ENCODE measurements around the gene ARFRP1. TPM values are rescaled to one million over a fixed set of nuclear protein-coding genes. Genes with fewer than 3 reads are reported as not detected.

ARFRP1 gene
- total and polyA plus RNA-seq, 4 donors, result 29.8 to 56.0 (median 47.4) TPM

DNA sequence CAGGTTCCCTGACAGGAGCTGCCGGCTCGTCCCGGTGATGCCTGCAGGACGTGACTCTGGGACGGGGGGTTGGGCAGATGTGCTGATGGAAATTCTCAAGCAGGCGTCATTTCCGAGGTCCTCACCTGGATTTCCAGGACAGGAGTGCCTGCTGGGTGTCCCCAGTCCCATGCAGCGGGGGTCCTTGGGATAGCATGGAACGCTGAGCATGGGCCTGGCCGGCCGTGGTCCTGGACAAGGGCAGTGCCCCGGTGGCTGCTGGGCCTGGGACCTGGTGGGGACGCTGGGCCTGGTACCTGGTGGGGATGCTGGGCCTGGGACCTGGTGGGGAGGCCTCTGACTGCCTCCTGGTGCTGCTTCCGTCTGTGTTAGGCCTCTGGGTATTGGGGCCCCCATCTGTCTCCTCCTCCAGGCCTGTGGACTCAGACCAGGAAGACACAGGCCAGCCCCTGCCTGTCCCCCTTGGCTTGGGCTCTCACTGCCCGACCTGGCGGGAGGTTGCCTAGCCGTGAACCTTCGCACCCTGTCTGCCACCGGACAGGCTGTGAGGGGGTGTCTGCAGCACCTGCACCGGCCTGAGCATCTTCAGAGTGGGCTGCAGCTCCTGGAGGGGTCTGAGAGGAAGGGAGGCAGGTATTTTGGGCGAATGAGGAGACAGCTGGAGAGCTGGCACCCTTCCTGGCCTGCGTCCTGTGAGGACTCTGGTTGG lies 43.5 kb downstream of the ARFRP1 start:
- TF ChIP-seq CTCF (IDR thresholded peaks at IDR 0.05; ENCODE audit: control extremely low read depth, extremely low read depth), result no peak
- no peak for ATAC-seq (ENCODE audit: insufficient read depth, low FRiP score)
- Histone ChIP-seq H3K27me3 (ENCODE audit: control insufficient read depth in 3 of 3, insufficient read depth in 3 of 3, low read length in 2 of 3) (no peaks in the 10 kb centered on the region), H3K9me3 (ENCODE audit: control insufficient read depth in 4 of 4, insufficient read depth in 3 of 4, low read length in 3 of 4) (no peaks in the 10 kb centered on the region), H3K4me1 (ENCODE audit: control insufficient read depth in 5 of 5, insufficient read depth in 5 of 5, low read length in 5 of 5) (peaks cover 0 to 4% (median 2%) of the 10 kb centered on the region in 5 donors), H3K9ac (ENCODE audit: insufficient read depth in 1 of 2, low read length in 2 of 2) (no peak overlapping the region), H3K27ac (ENCODE audit: low read depth in 1 of 2, low read length in 1 of 2) (no peak overlapping the region), H3K4me3 (no peak overlapping the region), H3K36me3 (ENCODE audit: control insufficient read depth in 4 of 4, insufficient read depth in 4 of 4, low read length in 4 of 4) (peaks cover 0 to 68% (median 24%) of the 10 kb centered on the region in 4 donors)
- DNase-seq, result no peak
- 93 to 94% methylated on average over 20 to 22 of the region's 22 CpGs for WGBS, 2 donors

DNA sequence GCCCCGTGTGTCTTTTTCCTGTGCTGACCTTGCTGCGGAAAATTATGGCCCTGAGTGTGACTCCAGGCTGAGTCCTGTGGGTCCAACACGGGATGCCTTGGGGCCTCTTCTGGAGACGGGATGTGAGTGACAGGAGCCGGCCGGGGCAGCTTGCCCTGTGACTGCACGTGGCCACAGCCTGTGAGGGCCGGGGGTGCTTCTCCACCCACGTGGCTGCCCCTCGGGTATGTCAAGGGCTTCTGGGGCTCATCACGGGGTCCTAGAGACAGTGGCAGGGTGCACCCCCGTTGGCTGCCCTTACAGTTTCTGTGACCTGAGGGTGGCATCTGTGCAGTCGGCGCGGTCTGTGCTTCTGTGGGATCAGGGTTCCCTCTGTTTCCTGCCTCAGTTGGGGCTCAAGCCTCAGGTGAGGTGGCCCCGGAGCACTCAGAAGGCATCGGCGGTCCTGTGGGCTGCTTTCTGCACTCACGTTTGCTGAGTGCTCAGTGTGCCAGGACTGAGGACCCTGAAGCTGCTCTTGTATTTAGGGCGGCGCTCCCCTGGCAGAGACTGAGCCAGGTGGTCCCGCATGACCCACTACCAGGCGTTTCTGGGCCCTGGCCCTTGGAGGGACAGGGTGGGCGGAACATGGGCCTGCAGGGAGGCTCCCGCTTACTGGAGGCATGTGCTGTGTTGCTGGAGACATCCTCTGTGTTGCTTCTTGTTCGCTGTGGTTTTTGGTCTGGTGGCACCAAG lies 44.3 kb downstream of the ARFRP1 start:
- H3K9me3 ChIP-seq (ENCODE audit: control insufficient read depth in 4 of 4, insufficient read depth in 3 of 4, low read length in 3 of 4), result no peaks in the 10 kb centered on the region
- no peaks in the 10 kb centered on the region for H3K27me3 ChIP-seq (ENCODE audit: control insufficient read depth in 3 of 3, insufficient read depth in 3 of 3, low read length in 2 of 3)
- 93 to 95% methylated on average over 26 of the region's 26 CpGs for WGBS, 2 donors
- no peak overlapping the region for H3K9ac ChIP-seq (ENCODE audit: insufficient read depth in 1 of 2, low read length in 2 of 2)
- DNase-seq, result no peak
- no peak for ATAC-seq (ENCODE audit: insufficient read depth, low FRiP score)
- H3K4me3 ChIP-seq, result no peak overlapping the region
- H3K36me3 ChIP-seq (ENCODE audit: control insufficient read depth in 4 of 4, insufficient read depth in 4 of 4, low read length in 4 of 4), result peaks cover 0 to 65% (median 22%) of the 10 kb centered on the region in 4 donors
- H3K4me1 ChIP-seq (ENCODE audit: control insufficient read depth in 5 of 5, insufficient read depth in 5 of 5, low read length in 5 of 5), result peaks cover 0 to 8% (median 5%) of the 10 kb centered on the region in 5 donors
- H3K27ac ChIP-seq (ENCODE audit: low read depth in 1 of 2, low read length in 1 of 2), result no peak overlapping the region
- TF ChIP-seq CTCF (IDR thresholded peaks at IDR 0.05; ENCODE audit: control extremely low read depth, extremely low read depth), result no peak

DNA sequence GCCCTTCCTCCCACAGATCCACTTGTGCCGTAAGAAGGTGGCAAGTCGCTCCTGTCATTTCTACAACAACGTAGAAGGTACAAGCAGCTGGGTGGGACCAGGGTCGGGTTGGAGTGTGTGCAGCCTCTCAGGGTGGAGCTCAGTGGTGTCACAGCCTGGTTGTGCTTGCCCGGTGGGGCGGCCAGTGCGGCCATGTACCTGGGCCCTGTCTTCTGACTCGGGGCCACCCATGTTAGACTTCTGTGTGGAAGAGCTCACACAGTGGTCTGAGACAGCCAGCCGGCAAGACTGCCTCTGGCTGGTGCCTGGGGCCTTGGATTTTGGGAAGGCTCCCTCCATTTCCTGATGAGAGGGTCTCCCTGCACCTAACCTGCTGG lies 45.0 kb downstream of the ARFRP1 start:
- Histone ChIP-seq H3K27ac (ENCODE audit: low read depth in 1 of 2, low read length in 1 of 2) (no peak overlapping the region), H3K36me3 (ENCODE audit: control insufficient read depth in 4 of 4, insufficient read depth in 4 of 4, low read length in 4 of 4) (peaks cover 0 to 58% (median 20%) of the 10 kb centered on the region in 4 donors)
- WGBS, 2 donors, result 93 to 95% methylated on average over 9 of the region's 9 CpGs

More for the DNA sequence above, 45.0 kb downstream of the ARFRP1 start:
- H3K27me3 ChIP-seq (ENCODE audit: control insufficient read depth in 3 of 3, insufficient read depth in 3 of 3, low read length in 2 of 3), result no peaks in the 10 kb centered on the region
- peaks cover 0 to 10% (median 6%) of the 10 kb centered on the region in 5 donors for H3K4me1 ChIP-seq (ENCODE audit: control insufficient read depth in 5 of 5, insufficient read depth in 5 of 5, low read length in 5 of 5)
- DNase-seq (no peak), ATAC-seq (ENCODE audit: insufficient read depth, low FRiP score) (no peak)
- no peak overlapping the region for H3K9ac ChIP-seq (ENCODE audit: insufficient read depth in 1 of 2, low read length in 2 of 2)
- H3K4me3 ChIP-seq, result no peak overlapping the region
- H3K9me3 ChIP-seq (ENCODE audit: control insufficient read depth in 4 of 4, insufficient read depth in 3 of 4, low read length in 3 of 4), result no peaks in the 10 kb centered on the region
- TF ChIP-seq CTCF (IDR thresholded peaks at IDR 0.05; ENCODE audit: control extremely low read depth, extremely low read depth), result no peak

All from lung (tissue), 12 donors.